DND-41 (cell line): Measurements from ENCODE around the gene GTF2A1L.
"Not testable (repeated sequence)": the region's sequence is repeated elsewhere in the genome, so short reads cannot be mapped to it uniquely, and the experiment has no call there.

Source experiments
- CTCF ChIP-seq: IDR thresholded peaks from 2 replicates; pipeline ENCODE4 v1.5.1; 2012; ENCODE audit warnings: borderline replicate concordance, low read length, moderate library complexity, mild to moderate bottlenecking; ENCODE audit not compliant: poor library complexity, severe bottlenecking; ENCODE audit errors: extremely low read depth
- EZH2 ChIP-seq: IDR thresholded peaks from 3 replicates; pipeline ENCODE4 v1.6.1; 2012; ENCODE audit warnings: borderline replicate concordance, low read depth, mild to moderate bottlenecking, moderate library complexity, low read length, inconsistent platforms; ENCODE audit not compliant: severe bottlenecking

- TF ChIP-seq CTCF, EZH2: not testable (repeated sequence)
These were observed 20.9 kb upstream of the GTF2A1L start for GRCh38 chr2:48596751-48597150.
